ENCODE measurements around the gene RUVBL1.

GRCh38 chr3:128091586-128091985 lies 32.0 kb downstream of the RUVBL1 start:
- TF ChIP-seq POLR2A (IDR thresholded peaks at IDR 0.05) = no peak
- no peak for TF ChIP-seq CTCF (IDR thresholded peaks at IDR 0.05 in 4 of 5, conservative IDR thresholded peaks at IDR 0.05 in 1 of 5)

Data from gastrocnemius medialis (tissue), 4 donors.